Activated T-cell treated with anti-CD3 and anti-CD28 coated beads, Interleukin-2, amount 50 U/mL, for 24 hours (primary cell): Measurements from ENCODE around the gene COQ8A.

Experiments used
- DNase-seq: peaks from one replicate; pipeline ENCODE4 v3.0.0-alpha.2; 2020
- H3K27ac Mint-ChIP-seq: 2 replicates; pipeline ENCODE4 v1.8.0; 2020; ENCODE audit warnings: mild to moderate bottlenecking, mixed read lengths
- H3K27me3 Mint-ChIP-seq: 2 replicates; pipeline ENCODE4 v1.8.0; 2020; ENCODE audit warnings: mixed read lengths
- H3K36me3 Mint-ChIP-seq: 2 replicates; pipeline ENCODE4 v1.8.0; 2020; ENCODE audit warnings: low read depth, mixed read lengths
- H3K4me1 Mint-ChIP-seq: 2 replicates; pipeline ENCODE4 v1.8.0; 2020; ENCODE audit warnings: low read depth, mixed read lengths
- H3K4me3 Mint-ChIP-seq: 2 replicates; pipeline ENCODE4 v1.8.0; 2020; ENCODE audit warnings: mild to moderate bottlenecking, moderate library complexity, mixed read lengths
- H3K9me3 Mint-ChIP-seq: 2 replicates; pipeline ENCODE4 v1.8.0; 2020; ENCODE audit warnings: mixed read lengths

The COQ8A gene

DNA sequence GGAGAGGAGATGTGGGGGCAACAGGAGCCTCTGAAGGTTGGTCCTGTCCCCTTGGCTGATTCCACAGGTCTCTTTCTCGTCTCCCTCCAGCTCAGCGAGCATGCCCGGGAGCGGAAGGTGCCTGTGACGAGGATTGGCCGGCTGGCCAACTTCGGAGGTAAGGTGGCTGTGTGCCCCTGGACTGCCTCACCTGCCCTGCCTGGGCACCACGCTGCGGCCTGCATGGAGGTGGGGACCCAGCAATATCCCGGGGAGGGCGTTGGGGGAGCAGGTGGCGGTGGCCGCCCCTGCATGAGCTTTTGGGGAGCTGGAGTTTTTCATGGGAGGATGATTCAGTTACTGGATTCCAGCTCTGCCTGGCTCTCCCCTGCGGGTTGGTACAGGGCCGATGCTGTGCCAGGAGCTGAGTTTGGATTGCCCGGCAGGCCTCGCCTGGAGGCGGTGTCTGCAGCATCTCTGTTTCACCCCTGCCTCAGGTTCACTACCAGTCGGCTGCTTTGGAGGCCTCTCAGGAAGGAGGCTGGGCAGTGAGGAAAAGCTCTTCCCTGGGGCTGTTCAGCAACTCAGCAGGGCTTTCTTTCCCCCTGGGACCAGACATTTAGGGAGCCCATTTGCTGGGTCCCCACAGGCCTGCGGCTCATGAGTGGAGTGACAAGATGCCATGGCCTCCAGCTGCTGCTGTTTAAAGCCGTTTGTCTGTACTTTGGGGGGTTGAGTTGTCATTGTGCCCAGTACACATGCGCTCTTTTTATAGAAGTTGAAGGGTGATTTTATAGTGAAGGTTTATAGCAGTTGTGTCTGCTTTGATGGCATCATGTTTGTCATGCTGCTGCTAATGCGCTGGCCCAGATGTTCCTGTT is 25.7 kb downstream of the COQ8A start:
- Mint-ChIP-seq H3K27me3 (no peaks in the 10 kb centered on the region), H3K27ac (no peak overlapping the region), H3K9me3 (peaks cover 3% of the 10 kb centered on the region), H3K4me3 (no peak overlapping the region), H3K36me3 (peaks cover 69% of the 10 kb centered on the region), H3K4me1 (peaks cover 16% of the 10 kb centered on the region)
- DNase-seq, result no peak

DNA sequence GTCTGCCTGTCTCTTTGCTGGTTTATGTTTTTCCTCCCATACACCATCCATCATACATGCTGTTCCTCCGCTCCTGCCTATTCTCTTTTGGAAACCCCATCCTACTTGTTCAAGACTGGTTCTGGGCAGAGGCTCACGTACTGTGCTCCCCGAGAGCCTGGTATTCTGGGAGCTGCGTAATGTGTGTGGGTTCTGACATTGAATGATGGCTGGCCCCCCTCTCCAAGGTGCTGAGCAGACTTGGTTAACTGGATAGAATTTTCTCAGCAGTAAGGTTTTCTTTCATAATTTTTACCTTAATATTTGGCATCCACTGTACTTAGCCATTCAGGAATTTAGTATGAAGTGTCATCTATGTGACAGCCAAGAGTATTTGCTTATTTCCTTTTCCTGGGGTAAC is 26.6 kb downstream of the COQ8A start:
- H3K36me3 Mint-ChIP-seq, result peaks cover 66% of the 10 kb centered on the region
- H3K4me1 Mint-ChIP-seq, result peaks cover 8% of the 10 kb centered on the region
- H3K4me3 Mint-ChIP-seq, result no peak overlapping the region
- peaks cover 5% of the 10 kb centered on the region for H3K9me3 Mint-ChIP-seq
- no peak for DNase-seq
- H3K27ac Mint-ChIP-seq, result no peak overlapping the region
- H3K27me3 Mint-ChIP-seq, result no peaks in the 10 kb centered on the region

DNA sequence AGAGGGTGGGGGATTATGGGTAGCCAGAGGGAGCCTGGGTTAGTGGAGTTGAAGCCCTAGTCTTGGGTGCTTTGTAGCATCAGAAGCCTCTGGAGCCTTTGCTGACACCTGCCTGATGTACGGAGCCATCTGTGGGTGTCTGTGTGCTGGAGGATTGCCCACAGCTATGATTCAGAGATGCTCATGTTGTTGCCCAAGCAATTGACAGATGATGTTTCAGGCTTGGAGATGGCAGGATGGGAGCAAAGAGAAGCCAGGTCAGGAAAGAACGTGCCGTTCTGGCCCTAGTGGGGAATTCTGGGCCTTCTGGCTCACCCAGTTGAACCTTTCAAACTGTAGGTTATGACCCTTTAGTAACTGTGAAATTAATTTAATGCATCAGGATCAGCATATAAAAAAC is 27.6 kb downstream of the COQ8A start:
- Mint-ChIP-seq H3K27me3 (no peaks in the 10 kb centered on the region), H3K4me1 (peaks cover 7% of the 10 kb centered on the region), H3K27ac (peak overlapping the region; percentile 35), H3K4me3 (no peak overlapping the region), H3K36me3 (peaks cover 75% of the 10 kb centered on the region), H3K9me3 (peaks cover 9% of the 10 kb centered on the region)
- DNase-seq, result no peak

DNA sequence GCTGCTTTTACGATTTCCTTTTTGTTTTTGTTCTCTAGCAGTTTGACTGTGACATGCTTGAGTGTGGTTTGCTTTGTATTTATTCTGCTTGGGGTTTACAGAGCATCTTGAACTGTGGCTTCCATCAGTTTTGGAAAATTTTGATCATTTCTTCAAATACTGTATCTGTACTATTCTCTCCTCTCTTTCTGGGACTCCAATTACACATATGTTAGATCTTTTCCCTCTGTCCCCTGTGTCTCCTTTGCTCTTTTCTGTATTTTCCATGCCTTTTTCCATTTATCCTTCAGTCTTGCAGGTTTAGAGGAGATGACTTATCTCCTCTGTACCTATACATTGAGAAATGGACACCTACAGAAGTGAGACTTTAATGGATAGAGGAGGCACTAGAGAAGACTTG is 31.7 kb downstream of the COQ8A start:
- Mint-ChIP-seq H3K4me1 (peaks cover 7% of the 10 kb centered on the region), H3K27ac (peak overlapping the region; percentile 54), H3K9me3 (peaks cover 9% of the 10 kb centered on the region), H3K27me3 (no peaks in the 10 kb centered on the region), H3K4me3 (no peak overlapping the region), H3K36me3 (peaks cover 55% of the 10 kb centered on the region)
- no peak for DNase-seq

DNA sequence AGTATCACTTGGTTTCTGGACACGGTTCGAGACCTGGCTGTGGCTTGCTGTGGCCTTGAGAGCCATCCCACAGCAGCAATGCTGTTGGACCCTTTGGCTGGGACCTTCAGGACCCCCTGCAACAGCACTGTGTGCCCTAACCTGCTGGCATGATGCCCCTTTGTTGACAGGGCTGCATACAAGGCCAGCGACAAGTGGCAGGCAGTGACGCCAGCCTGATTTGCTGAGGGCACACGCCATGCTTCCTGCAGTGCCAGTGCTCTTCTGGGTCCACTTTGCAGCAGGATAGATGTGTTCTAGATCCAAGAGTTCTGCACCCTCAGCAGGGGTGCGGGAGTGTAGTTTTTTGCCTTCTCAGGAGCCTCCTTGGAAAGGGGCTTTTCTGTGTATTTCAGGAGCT is 32.8 kb downstream of the COQ8A start:
- Mint-ChIP-seq H3K4me3 (no peak overlapping the region), H3K9me3 (peaks cover 9% of the 10 kb centered on the region), H3K4me1 (peaks cover 3% of the 10 kb centered on the region), H3K36me3 (peaks cover 45% of the 10 kb centered on the region), H3K27ac (peak overlapping the region; percentile 37), H3K27me3 (no peaks in the 10 kb centered on the region)
- no peak for DNase-seq

DNA sequence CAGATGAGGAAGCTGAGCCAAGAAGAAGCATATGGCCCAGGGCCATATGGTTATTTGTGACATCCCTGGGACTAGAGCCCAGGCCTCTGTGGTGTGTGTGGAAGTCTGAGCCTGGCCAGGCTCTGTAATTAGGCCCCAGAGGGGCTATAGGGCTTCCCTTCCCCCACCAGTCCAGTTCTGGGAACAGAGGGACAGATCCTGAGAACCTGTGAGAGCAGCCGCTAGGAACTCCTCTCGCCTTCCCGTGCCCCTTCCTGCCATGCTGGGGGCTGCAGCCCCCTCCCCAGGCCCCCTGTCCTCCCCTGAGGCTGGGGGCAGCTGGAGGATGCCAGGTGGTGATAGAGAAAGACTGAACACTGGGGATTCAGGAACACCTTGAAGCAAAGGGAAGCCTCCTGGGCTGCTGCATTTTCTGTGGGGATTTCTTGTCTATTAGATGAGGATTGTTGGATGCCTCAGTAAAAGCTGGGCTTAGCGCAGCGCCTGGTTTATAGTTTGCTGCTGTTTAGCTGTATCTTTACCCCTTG is 33.3 kb downstream of the COQ8A start:
- Mint-ChIP-seq H3K4me1 (peaks cover 3% of the 10 kb centered on the region), H3K4me3 (no peak overlapping the region), H3K36me3 (peaks cover 41% of the 10 kb centered on the region), H3K27ac (peak overlapping the region; percentile 37), H3K9me3 (peaks cover 9% of the 10 kb centered on the region), H3K27me3 (no peaks in the 10 kb centered on the region)
- no peak for DNase-seq

DNA sequence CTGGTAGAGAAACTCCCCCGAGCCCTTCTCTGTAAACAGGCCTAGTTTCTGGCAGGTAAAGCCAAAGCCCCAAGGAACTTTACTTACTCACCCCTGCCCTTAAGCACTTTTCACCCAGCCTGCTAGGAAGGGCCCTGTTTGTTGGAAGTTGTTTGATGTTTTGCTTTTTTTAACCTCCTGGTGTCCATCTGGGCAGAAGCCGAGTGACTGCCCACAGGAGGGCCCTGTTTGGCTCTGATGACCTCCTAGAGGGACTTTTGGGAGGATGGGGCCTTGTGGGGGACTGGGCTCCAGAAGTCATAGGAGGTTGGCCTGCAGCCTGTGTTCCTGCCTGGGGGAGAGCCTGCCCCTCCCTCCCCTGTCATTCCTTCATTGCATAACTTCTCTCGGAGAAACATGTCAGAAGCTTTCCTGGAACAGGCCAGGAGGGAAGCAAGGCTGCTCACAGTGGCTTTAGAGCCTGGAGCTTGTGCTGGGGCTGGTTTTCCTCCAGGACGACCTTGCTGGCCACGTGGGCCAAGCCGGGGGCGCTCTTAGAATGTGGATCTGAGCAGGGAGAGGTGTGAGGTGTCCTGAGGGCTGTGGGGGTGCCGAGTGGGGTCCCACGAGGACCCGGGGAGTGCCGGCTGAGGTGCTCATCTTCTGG is 33.9 kb downstream of the COQ8A start:
- Mint-ChIP-seq H3K9me3 (peaks cover 9% of the 10 kb centered on the region), H3K4me1 (peaks cover 3% of the 10 kb centered on the region), H3K4me3 (no peak overlapping the region), H3K27ac (no peak overlapping the region), H3K36me3 (peaks cover 38% of the 10 kb centered on the region), H3K27me3 (no peaks in the 10 kb centered on the region)
- peak; percentile 11 for DNase-seq

DNA sequence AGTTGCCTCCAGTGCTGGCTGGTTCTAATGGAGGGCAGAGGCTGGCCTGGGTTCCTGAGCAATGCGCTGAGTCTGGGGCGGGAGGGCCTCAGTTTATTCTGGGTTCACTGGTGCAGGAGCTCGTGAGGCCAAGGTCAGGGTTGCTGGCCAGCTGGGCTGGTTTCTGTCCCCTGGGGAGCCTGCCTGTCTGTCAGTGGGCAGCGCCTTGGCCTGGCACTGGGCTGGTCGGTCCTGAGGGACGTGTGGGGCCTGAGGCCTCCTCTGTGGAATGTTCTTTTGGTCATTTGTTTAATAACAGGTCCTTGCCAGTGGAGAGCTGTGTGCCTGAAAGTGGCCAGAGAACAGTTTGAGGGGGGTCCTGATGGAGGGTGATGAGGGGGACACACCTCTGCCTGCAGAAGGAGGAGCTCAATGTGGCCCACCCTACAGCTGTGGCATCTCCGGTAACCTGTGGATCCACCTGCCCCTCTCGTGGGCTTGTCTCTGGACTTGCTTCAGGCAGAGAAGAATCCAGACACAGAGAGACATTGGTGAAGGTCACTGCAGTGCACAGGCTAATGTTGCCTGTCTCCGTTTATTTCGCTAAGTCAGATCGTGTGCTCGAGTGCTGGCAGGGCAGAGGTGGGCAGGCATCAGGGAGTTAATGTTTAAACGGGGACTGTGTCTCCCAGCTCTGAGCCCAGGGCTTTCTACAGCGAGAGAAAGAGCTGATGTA is 34.6 kb downstream of the COQ8A start:
- H3K27ac Mint-ChIP-seq, result peak overlapping the region; percentile 14
- H3K27me3 Mint-ChIP-seq, result no peaks in the 10 kb centered on the region
- H3K36me3 Mint-ChIP-seq, result peaks cover 35% of the 10 kb centered on the region
- no peak overlapping the region for H3K4me3 Mint-ChIP-seq
- DNase-seq, result peak; percentile 14
- H3K9me3 Mint-ChIP-seq, result peaks cover 6% of the 10 kb centered on the region
- H3K4me1 Mint-ChIP-seq, result peaks cover 1% of the 10 kb centered on the region

DNA sequence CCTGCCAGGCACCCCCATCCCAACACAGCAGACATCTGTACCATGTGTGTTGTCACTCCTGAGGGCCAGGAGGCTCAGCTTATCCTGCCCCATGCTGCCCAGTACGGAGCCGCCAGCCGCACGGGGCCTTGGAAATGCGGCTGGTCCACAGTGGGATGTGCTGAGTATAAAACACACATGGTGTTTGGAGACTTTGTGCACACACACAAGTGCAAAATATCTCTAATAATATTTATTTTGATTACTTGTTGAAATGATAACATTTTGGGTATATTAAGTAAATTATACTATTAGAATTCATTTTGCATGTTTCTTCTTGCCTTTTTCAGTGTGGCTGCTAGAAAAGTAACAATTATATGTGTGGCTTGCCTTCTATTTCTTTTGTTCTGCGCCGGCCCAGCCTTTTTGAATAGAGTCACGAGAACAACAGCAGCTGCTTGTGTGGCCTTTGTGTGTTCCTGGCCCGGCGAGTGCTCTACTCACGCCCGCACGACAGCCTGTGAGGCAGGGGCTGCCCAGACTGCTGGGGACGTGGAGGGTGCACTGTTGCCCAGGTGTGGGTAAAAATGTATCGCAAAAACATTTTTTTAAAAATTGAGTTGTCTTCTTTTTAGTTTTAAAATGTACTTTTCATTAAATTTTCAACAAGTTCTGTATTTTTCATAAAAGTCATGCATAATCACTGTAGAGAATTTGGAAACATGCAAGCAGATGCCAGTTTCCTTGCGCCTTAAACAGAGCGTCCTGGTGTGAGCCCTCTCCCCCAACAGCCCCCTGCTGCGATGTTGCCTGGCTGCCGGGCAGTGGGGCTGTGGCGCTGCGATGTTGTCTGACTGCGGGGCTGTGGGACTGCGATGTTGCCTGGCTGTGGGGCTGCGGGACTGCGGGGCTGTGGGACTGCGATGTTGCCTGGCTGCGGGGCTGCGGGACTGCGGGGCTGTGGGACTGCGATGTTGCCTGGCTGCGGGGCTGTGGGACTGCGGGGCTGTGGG is 35.5 kb downstream of the COQ8A start:
- DNase-seq, result peak; percentile 14
- H3K27me3 Mint-ChIP-seq, result no peaks in the 10 kb centered on the region
- H3K9me3 Mint-ChIP-seq, result peaks cover 6% of the 10 kb centered on the region
- no peak overlapping the region for H3K4me3 Mint-ChIP-seq
- no peaks in the 10 kb centered on the region for H3K4me1 Mint-ChIP-seq
- H3K27ac Mint-ChIP-seq, result no peak overlapping the region
- H3K36me3 Mint-ChIP-seq, result peaks cover 26% of the 10 kb centered on the region

DNA sequence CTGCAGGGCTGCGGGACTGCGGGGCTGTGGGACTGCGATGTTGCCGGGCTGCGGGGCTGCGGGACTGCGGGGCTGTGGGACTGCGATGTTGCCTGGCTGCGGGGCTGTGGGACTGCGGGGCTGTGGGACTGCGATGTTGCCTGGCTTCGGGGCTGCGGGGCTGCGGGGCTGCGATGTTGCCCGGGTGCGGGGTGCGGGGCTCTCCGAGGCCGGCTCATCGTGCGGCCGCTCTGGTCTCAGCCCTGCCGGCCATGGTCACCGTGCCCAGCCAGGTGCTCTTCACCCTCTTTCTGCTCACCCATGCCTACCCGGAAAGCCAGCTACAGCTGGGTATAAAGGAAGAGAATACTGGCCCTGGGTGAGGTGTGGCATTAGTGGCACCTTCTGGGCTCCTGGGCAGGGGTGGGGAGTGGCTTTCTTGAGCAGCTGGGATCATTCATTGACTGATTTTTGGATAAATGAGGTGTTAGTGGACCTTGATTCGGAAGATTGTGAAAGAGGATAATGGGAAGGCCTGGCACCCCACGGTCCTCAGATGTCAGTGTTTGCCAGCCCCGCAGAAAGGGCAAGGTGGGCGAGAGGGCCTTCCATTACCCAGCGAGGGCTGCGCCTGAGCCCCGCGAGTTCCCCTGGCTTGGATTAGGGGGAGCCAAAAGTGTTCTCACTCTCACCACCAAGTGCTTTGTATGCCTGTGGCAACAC is 36.3 kb downstream of the COQ8A start:
- H3K4me3 Mint-ChIP-seq, result no peak overlapping the region
- H3K27ac Mint-ChIP-seq, result no peak overlapping the region
- peak; percentile 18 for DNase-seq
- H3K4me1 Mint-ChIP-seq, result no peaks in the 10 kb centered on the region
- no peaks in the 10 kb centered on the region for H3K27me3 Mint-ChIP-seq
- peaks cover 24% of the 10 kb centered on the region for H3K36me3 Mint-ChIP-seq
- H3K9me3 Mint-ChIP-seq, result peaks cover 6% of the 10 kb centered on the region

DNA sequence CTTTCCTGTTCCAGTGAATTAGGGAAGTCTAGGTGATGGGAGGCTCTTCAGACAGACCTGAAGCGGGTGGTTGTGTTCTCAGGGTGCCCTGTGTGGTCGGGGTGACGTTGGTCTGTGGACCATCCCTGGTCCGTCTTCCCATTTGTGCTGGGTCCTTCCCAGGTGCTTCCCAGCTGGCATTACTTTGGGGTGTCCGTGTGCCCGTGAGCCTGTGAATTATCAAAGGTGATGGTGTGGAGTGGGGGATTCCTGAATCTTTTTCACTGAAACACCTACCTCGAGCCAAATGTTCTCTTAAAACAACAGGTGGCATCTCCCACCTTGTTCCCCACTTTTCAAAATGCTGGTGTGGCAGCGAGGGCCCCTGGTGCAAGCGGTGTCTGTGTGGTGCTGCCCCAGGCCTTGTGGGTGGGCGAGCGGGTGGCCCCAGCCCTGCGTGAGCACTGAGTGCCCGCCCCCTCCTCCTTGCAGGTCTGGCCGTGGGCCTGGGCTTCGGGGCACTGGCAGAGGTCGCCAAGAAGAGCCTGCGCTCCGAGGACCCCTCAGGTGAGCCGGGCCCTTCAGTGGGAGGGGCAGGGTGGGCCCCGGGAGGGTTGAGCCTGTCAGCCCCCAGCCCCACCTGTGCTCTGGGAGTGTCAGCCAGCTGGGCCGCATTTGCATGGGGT is 37.0 kb downstream of the COQ8A start:
- Mint-ChIP-seq H3K27me3 (no peaks in the 10 kb centered on the region), H3K4me3 (no peak overlapping the region), H3K36me3 (peaks cover 21% of the 10 kb centered on the region), H3K9me3 (no peaks in the 10 kb centered on the region), H3K27ac (no peak overlapping the region), H3K4me1 (no peaks in the 10 kb centered on the region)
- DNase-seq, result peak; percentile 14

DNA sequence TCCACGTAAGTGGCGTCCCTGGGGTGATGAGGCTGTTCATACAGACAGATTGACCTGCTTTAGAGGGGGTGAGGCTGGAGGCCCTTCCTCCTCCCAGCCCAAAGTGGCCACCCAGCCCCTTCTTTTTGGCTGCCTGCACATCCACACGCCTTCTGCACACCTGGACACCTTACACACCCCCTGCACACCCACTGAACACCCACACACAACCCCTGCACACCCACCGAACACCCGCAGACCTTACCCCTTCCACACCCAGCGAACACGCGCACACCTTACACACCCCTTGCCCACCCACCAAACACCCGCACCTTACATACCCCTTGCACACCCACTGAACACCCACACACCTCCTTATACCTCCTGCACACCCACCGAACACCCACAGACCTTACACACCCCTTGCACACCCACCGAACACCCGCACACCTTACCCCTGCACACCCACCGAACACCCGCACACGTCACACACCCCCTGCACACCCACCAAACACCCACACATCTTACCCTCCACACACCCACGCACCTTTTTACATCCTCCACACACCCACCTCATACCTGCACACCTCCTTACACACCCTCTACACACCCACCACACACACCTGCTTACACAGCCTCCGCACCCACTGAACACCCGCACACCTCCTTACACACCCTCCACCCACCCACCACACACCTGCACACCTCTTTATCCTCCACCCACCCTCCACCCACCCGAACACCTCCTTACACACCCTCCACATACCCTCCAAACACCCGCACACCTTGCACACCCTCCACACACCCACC is 37.7 kb downstream of the COQ8A start:
- Mint-ChIP-seq H3K27ac (no peak overlapping the region), H3K9me3 (no peaks in the 10 kb centered on the region), H3K36me3 (peaks cover 24% of the 10 kb centered on the region), H3K4me1 (no peaks in the 10 kb centered on the region), H3K27me3 (no peaks in the 10 kb centered on the region), H3K4me3 (no peak overlapping the region)
- DNase-seq, result peak; percentile 22
